Liver (tissue), 9 donors: Measurements from ENCODE around the gene TBC1D16. TPM values are rescaled to one million over a fixed set of nuclear protein-coding genes. Genes with fewer than 3 reads are reported as not detected.
A peak's percentile ranks its signal among the peaks of the same experiment; 100 is the strongest.

Experiments used
- DNase-seq: peaks from one replicate; pipeline ENCODE4 v3.0.0-alpha.2; 2017; ENCODE audit warnings: low spot score
- H3K27ac ChIP-seq, 2 donors: one replicate each; pipeline ENCODE4 v1.7.0; 2013; ENCODE audit warnings: inconsistent platforms in 2 of 2, low read length in 2 of 2, control low read depth in 1 of 2, low read depth in 1 of 2, mild to moderate bottlenecking in 1 of 2
- H3K27me3 ChIP-seq, 4 donors: one replicate each; pipeline versions ENCODE4 v1.6.1 to v1.7.0; 2013; ENCODE audit warnings: low read length in 3 of 4, inconsistent platforms in 1 of 4, mild to moderate bottlenecking in 1 of 4, moderate library complexity in 1 of 4; ENCODE audit not compliant: control insufficient read depth in 4 of 4, insufficient read depth in 4 of 4
- H3K36me3 ChIP-seq, 4 donors: one replicate each; pipeline versions ENCODE4 v1.6.1 to v1.7.0; 2013; ENCODE audit warnings: low read length in 3 of 4, mild to moderate bottlenecking in 3 of 4, low read depth in 1 of 4, moderate library complexity in 1 of 4; ENCODE audit not compliant: control insufficient read depth in 4 of 4, insufficient read depth in 3 of 4
- H3K4me1 ChIP-seq, 4 donors: one replicate each; pipeline versions ENCODE4 v1.6.1 to v1.7.0; 2013; ENCODE audit warnings: low read length in 3 of 4, mild to moderate bottlenecking in 3 of 4, moderate library complexity in 1 of 4; ENCODE audit not compliant: control insufficient read depth in 4 of 4, insufficient read depth in 4 of 4
- H3K4me3 ChIP-seq, 3 donors: one replicate each; pipeline versions ENCODE4 v1.6.1 to v1.7.0; 2013; ENCODE audit warnings: low read length in 3 of 3, control low read depth in 1 of 3, low read depth in 1 of 3, mild to moderate bottlenecking in 1 of 3
- H3K9ac ChIP-seq, 2 donors: one replicate each; pipeline ENCODE4 v1.7.0; 2013; ENCODE audit warnings: low read length in 2 of 2, mild to moderate bottlenecking in 2 of 2, moderate library complexity in 2 of 2, control low read depth in 1 of 2, low read depth in 1 of 2
- H3K9me3 ChIP-seq, 4 donors: one replicate each; pipeline versions ENCODE4 v1.6.1 to v1.7.0; 2013; ENCODE audit warnings: low read length in 3 of 4; ENCODE audit not compliant: control insufficient read depth in 4 of 4
- ATF3 ChIP-seq: IDR thresholded peaks from 2 replicates; pipeline ENCODE4 v1.6.1; 2016; ENCODE audit warnings: antibody characterized with exemption
- CTCF ChIP-seq: fragments of 150-350 bp; IDR thresholded peaks from 2 replicates; pipeline ENCODE4 v1.5.1; 2017; ENCODE audit warnings: improper control_type of control experiment, low read depth, low read length; ENCODE audit not compliant: missing input control
- EGR1 ChIP-seq, 2 donors: IDR thresholded peaks; 2 replicates each; pipeline ENCODE4 v1.6.1; 2016 to 2018; ENCODE audit warnings: antibody characterized with exemption in 2 of 2, low read depth in 2 of 2
- FOXA1 ChIP-seq: IDR thresholded peaks from 2 replicates; pipeline ENCODE4 v1.6.1; 2016; ENCODE audit warnings: antibody characterized with exemption
- FOXA2 ChIP-seq: IDR thresholded peaks from 2 replicates; pipeline ENCODE4 v1.6.1; 2016; ENCODE audit warnings: antibody characterized with exemption
- GABPA ChIP-seq, 2 donors: IDR thresholded peaks in 1 of 2; conservative IDR thresholded peaks in 1 of 2; 2 replicates each; pipeline ENCODE4 v1.6.1; 2016; ENCODE audit warnings: antibody characterized with exemption in 2 of 2, mild to moderate bottlenecking in 1 of 2, moderate library complexity in 1 of 2
- HNF4A ChIP-seq, 2 donors: conservative IDR thresholded peaks; 2 replicates each; pipeline ENCODE4 v1.6.1; 2016; ENCODE audit warnings: antibody characterized with exemption in 2 of 2, mild to moderate bottlenecking in 2 of 2
- HNF4G ChIP-seq: IDR thresholded peaks from 2 replicates; pipeline ENCODE4 v1.6.1; 2016; ENCODE audit warnings: antibody characterized with exemption
- JUND ChIP-seq, 2 donors: IDR thresholded peaks; 2 replicates each; pipeline ENCODE4 v1.6.1; 2016; ENCODE audit warnings: antibody characterized with exemption in 2 of 2
- MAX ChIP-seq: IDR thresholded peaks from 2 replicates; pipeline ENCODE4 v1.6.1; 2016; ENCODE audit warnings: antibody characterized with exemption
- NR2F2 ChIP-seq: IDR thresholded peaks from 2 replicates; pipeline ENCODE4 v1.6.1; 2016; ENCODE audit warnings: antibody characterized with exemption
- REST ChIP-seq: IDR thresholded peaks from 2 replicates; pipeline ENCODE4 v1.6.1; 2016; ENCODE audit warnings: antibody characterized with exemption, mild to moderate bottlenecking
- RXRA ChIP-seq, 2 donors: IDR thresholded peaks; 2 replicates each; pipeline ENCODE4 v1.6.1; 2017 to 2018; ENCODE audit warnings: antibody characterized with exemption in 2 of 2, mild to moderate bottlenecking in 1 of 2
- SP1 ChIP-seq: IDR thresholded peaks from 2 replicates; pipeline ENCODE4 v1.6.1; 2018; ENCODE audit warnings: antibody characterized with exemption, mild to moderate bottlenecking
- TAF1 ChIP-seq: conservative IDR thresholded peaks from 2 replicates; pipeline ENCODE4 v1.6.1; 2016; ENCODE audit warnings: antibody characterized with exemption, mild to moderate bottlenecking
- YY1 ChIP-seq: IDR thresholded peaks from 2 replicates; pipeline ENCODE4 v1.6.1; 2016; ENCODE audit warnings: antibody characterized with exemption, mild to moderate bottlenecking
- ZBTB33 ChIP-seq: IDR thresholded peaks from 2 replicates; pipeline ENCODE4 v1.6.1; 2016; ENCODE audit warnings: antibody characterized with exemption
- WGBS: extraction: QIAGEN DNeasy Blood & Tissue Kit; methylation state at CpG from one replicate; pipeline ENCODE4 v1.1.7; 2013; 5-methylcytosine and 5-hydroxymethylcytosine counted together
- polyA plus RNA-seq, 2 donors: library from polyadenylated mRNA; stranded (reverse) in 1 of 2; unstranded in 1 of 2; fragments of 200-250 nt in 1 of 2; fragments of >200 nt in 1 of 2; fragmentation: Nextera tagmentation in 1 of 2; extraction: Ambion mirVana in 1 of 2; gene quantifications; one replicate each; pipeline versions ENCODE4 v1.2.1 to v1.2.3, GENCODE V29; 2013 to 2015
- total RNA-seq, 2 donors: library from RNA; depleted of rRNA; stranded (reverse); fragments of >200 nt; gene quantifications; one replicate each; pipeline ENCODE4 v1.2.3, GENCODE V29; 2014
- donor health status: healthy.
- donor health status: healthy.
- donor health status: healthy.
- donor health status: healthy.
- donor health status: healthy.

The TBC1D16 gene
- total RNA-seq (10 to 100 TPM in 1 of 2 donors, 1 to 10 TPM in 1; 4.7 to 29.5 TPM), polyA plus RNA-seq (1 to 10 TPM; 3.4 to 4.7 TPM)

GRCh38 chr17:80035687-80035936, at the start of gene TBC1D16:
Gene TBC1D16, minus strand, starts transcription at chr17:80035872. Its CDS starts 22,325 bp downstream, at chr17:80013547.
- TF ChIP-seq YY1 (no peak), FOXA2 (no peak), HNF4G (no peak), ZBTB33 (no peak), EGR1 (IDR thresholded peaks at IDR 0.05; ENCODE audit: low read depth in 2 of 2) (no peak), GABPA (IDR thresholded peaks at IDR 0.05 in 1 of 2, conservative IDR thresholded peaks at IDR 0.05 in 1 of 2) (no peak), TAF1 (no peak), JUND (IDR thresholded peaks at IDR 0.05) (no peak), REST (no peak), NR2F2 (no peak), HNF4A (conservative IDR thresholded peaks at IDR 0.05) (no peak), FOXA1 (no peak), CTCF (no peak), RXRA (IDR thresholded peaks at IDR 0.05) (no peak), MAX (no peak)
- Histone ChIP-seq H3K36me3 (no peaks in the 10 kb centered on the region), H3K27me3 (no peaks in the 10 kb centered on the region), H3K9me3 (no peaks in the 10 kb centered on the region), H3K27ac (peak within 1 kb of the TSS; percentile 90 to 98), H3K4me3 (peak within 1 kb of the TSS; percentile 77 to 93 (median 78)), H3K4me1 (peaks cover 3 to 32% (median 19%) of the 10 kb centered on the region in 4 donors), H3K9ac (peak within 1 kb of the TSS; percentile 84 to 91)
- 2% methylated on average over 46 of the region's 46 CpGs for WGBS
- DNase-seq: no peak

- no peak overlapping the region for H3K27ac ChIP-seq
- no peak for TF ChIP-seq SP1
- TF ChIP-seq GABPA (IDR thresholded peaks at IDR 0.05 in 1 of 2, conservative IDR thresholded peaks at IDR 0.05 in 1 of 2): no peak
- TF ChIP-seq ATF3: no peak
- TF ChIP-seq HNF4G: no peak
- TF ChIP-seq JUND (IDR thresholded peaks at IDR 0.05): no peak
- no peak for TF ChIP-seq REST
- TF ChIP-seq HNF4A (conservative IDR thresholded peaks at IDR 0.05): no peak
- no peak for TF ChIP-seq NR2F2
- TF ChIP-seq YY1: no peak
- TF ChIP-seq FOXA2: no peak
- TF ChIP-seq ZBTB33: no peak
- no peak for DNase-seq
- WGBS: 92% methylated on average over 15 of the region's 15 CpGs
- H3K4me3 ChIP-seq: no peak overlapping the region
- H3K4me1 ChIP-seq: peaks cover 0 to 3% (median 0%) of the 10 kb centered on the region in 4 donors
- no peaks in the 10 kb centered on the region for H3K9me3 ChIP-seq
- H3K27me3 ChIP-seq: no peaks in the 10 kb centered on the region
- no peak overlapping the region for H3K9ac ChIP-seq
- no peaks in the 10 kb centered on the region for H3K36me3 ChIP-seq
Observed at GRCh38 chr17:80084773-80085172, 49.1 kb upstream of the TBC1D16 start.
